ENCODE results near the gene SEC62. TPM values are rescaled to one million over a fixed set of nuclear protein-coding genes. Genes with fewer than 3 reads are reported as not detected.

SEC62 gene
- polyA plus RNA-seq, 1 donor from 2014 or later: 41.9 TPM

DNA sequence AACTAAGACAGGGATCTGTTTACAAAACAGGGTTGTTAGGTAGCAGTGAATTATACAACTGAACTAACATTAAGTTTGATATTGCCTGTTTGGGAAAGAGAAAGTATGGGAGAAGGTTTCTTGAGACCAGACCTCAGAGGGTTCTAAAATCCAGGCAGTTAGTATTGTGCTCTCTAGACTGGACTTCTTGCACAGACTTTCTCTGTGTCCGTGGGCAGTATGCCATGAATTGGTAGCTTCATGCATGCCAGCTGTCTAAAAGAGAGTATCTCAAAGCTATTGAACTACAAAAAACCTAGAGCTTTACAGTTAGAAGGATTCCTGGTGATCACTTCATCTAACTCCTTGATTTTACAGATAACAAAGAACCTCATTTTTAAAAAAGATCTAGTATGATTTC is 42.8 kb upstream of the SEC62 start:
- H2AFZ ChIP-seq (ENCODE audit: low read depth, low read length): no peak overlapping the region
- H3K9ac ChIP-seq (ENCODE audit: low read length): no peak overlapping the region
- no peak for TF ChIP-seq SMC3 (conservative IDR thresholded peaks at IDR 0.05; ENCODE audit: poor library complexity)
- no peak for TF ChIP-seq RAD21 (conservative IDR thresholded peaks at IDR 0.05)
- TF ChIP-seq, protein P1, sequence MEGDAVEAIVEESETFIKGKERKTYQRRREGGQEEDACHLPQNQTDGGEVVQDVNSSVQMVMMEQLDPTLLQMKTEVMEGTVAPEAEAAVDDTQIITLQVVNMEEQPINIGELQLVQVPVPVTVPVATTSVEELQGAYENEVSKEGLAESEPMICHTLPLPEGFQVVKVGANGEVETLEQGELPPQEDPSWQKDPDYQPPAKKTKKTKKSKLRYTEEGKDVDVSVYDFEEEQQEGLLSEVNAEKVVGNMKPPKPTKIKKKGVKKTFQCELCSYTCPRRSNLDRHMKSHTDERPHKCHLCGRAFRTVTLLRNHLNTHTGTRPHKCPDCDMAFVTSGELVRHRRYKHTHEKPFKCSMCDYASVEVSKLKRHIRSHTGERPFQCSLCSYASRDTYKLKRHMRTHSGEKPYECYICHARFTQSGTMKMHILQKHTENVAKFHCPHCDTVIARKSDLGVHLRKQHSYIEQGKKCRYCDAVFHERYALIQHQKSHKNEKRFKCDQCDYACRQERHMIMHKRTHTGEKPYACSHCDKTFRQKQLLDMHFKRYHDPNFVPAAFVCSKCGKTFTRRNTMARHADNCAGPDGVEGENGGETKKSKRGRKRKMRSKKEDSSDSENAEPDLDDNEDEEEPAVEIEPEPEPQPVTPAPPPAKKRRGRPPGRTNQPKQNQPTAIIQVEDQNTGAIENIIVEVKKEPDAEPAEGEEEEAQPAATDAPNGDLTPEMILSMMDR (IDR thresholded peaks at IDR 0.05; ENCODE audit: poor library complexity, severe bottlenecking): no peak
- TF ChIP-seq MXI1 (conservative IDR thresholded peaks at IDR 0.05; ENCODE audit: poor library complexity, severe bottlenecking): no peak
- TF ChIP-seq EZH2 (IDR thresholded peaks at IDR 0.05; ENCODE audit: borderline replicate concordance, insufficient read depth, low read length, poor library complexity, severe bottlenecking): no peak
- no peak for TF ChIP-seq POLR2AphosphoS5 (IDR thresholded peaks at IDR 0.05)
- no peak for TF ChIP-seq TAF1 (IDR thresholded peaks at IDR 0.05; ENCODE audit: low read depth)
- TF ChIP-seq, protein P2, sequence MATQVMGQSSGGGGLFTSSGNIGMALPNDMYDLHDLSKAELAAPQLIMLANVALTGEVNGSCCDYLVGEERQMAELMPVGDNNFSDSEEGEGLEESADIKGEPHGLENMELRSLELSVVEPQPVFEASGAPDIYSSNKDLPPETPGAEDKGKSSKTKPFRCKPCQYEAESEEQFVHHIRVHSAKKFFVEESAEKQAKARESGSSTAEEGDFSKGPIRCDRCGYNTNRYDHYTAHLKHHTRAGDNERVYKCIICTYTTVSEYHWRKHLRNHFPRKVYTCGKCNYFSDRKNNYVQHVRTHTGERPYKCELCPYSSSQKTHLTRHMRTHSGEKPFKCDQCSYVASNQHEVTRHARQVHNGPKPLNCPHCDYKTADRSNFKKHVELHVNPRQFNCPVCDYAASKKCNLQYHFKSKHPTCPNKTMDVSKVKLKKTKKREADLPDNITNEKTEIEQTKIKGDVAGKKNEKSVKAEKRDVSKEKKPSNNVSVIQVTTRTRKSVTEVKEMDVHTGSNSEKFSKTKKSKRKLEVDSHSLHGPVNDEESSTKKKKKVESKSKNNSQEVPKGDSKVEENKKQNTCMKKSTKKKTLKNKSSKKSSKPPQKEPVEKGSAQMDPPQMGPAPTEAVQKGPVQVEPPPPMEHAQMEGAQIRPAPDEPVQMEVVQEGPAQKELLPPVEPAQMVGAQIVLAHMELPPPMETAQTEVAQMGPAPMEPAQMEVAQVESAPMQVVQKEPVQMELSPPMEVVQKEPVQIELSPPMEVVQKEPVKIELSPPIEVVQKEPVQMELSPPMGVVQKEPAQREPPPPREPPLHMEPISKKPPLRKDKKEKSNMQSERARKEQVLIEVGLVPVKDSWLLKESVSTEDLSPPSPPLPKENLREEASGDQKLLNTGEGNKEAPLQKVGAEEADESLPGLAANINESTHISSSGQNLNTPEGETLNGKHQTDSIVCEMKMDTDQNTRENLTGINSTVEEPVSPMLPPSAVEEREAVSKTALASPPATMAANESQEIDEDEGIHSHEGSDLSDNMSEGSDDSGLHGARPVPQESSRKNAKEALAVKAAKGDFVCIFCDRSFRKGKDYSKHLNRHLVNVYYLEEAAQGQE (IDR thresholded peaks at IDR 0.05; ENCODE audit: borderline replicate concordance): no peak
- no peak for TF ChIP-seq EP300 (conservative IDR thresholded peaks at IDR 0.05; ENCODE audit: poor library complexity, severe bottlenecking)
- H4K20me1 ChIP-seq (ENCODE audit: insufficient read depth): no peaks in the 10 kb centered on the region
- H3K27me3 ChIP-seq (ENCODE audit: insufficient read depth, low read depth, low read length): no peaks in the 10 kb centered on the region
- H3K79me2 ChIP-seq (replicated peaks; ENCODE audit: insufficient read depth, low read length): no peaks in the 10 kb centered on the region
- no peak overlapping the region for H3K27ac ChIP-seq (ENCODE audit: low read length)
- no peaks in the 10 kb centered on the region for H3K9me3 ChIP-seq (ENCODE audit: low read length)
- H3K9me2 ChIP-seq (ENCODE audit: insufficient read depth, low read length): no peaks in the 10 kb centered on the region
- no peaks in the 10 kb centered on the region for H3F3A ChIP-seq (ENCODE audit: insufficient read depth, low read length, poor library complexity, severe bottlenecking)
- H3K36me3 ChIP-seq (ENCODE audit: insufficient read depth, low read length): no peaks in the 10 kb centered on the region
- H3K4me3 ChIP-seq (ENCODE audit: low read length): no peak overlapping the region
- no peak overlapping the region for H3K4me2 ChIP-seq (ENCODE audit: low read length)

DNA sequence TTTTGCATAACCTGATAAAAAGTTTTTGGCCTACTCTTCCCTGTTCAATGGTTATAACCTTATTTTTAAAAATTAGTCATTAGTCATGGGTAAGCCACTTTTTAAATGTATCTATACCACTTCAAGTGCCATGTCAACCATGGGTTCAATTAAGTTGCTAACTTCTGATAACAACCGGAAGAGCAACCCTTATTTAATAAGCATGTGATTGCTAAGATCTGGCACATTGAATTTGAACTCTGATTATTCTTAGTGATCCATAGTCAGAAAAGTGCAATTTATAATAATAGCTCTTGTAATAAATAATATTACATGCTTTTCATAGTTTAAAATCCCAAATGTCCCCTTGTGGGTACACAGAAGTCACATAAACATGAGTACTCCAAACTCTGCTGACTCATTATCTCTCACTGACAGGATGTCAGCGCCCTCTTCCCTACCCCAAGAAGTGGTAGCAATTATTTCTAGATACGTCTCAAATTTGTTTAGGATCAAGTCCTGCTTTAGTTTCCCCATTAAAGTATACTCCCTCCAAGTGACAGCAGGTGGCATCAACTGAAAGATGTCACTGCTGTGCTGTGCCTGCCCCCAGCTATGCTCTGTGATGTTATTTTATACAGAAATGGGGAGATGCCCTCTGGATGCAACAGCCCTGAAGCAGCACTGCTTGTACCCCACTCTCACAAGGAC is 36.6 kb upstream of the SEC62 start:
- TF ChIP-seq SMC3 (conservative IDR thresholded peaks at IDR 0.05; ENCODE audit: poor library complexity): no peak
- TF ChIP-seq TAF1 (IDR thresholded peaks at IDR 0.05; ENCODE audit: low read depth): no peak
- no peak for TF ChIP-seq MXI1 (conservative IDR thresholded peaks at IDR 0.05; ENCODE audit: poor library complexity, severe bottlenecking)
- TF ChIP-seq EZH2 (IDR thresholded peaks at IDR 0.05; ENCODE audit: borderline replicate concordance, insufficient read depth, low read length, poor library complexity, severe bottlenecking): no peak
- TF ChIP-seq, protein P2 (IDR thresholded peaks at IDR 0.05; ENCODE audit: borderline replicate concordance): no peak
- no peak for TF ChIP-seq POLR2AphosphoS5 (IDR thresholded peaks at IDR 0.05)
- TF ChIP-seq, protein P1 (IDR thresholded peaks at IDR 0.05; ENCODE audit: poor library complexity, severe bottlenecking): no peak
- no peak for TF ChIP-seq EP300 (conservative IDR thresholded peaks at IDR 0.05; ENCODE audit: poor library complexity, severe bottlenecking)
- TF ChIP-seq RAD21 (conservative IDR thresholded peaks at IDR 0.05): no peak
- H3K4me3 ChIP-seq (ENCODE audit: low read length): no peak overlapping the region
- no peak overlapping the region for H2AFZ ChIP-seq (ENCODE audit: low read depth, low read length)
- no peaks in the 10 kb centered on the region for H3K79me2 ChIP-seq (replicated peaks; ENCODE audit: insufficient read depth, low read length)
- H3K9me3 ChIP-seq (ENCODE audit: low read length): no peaks in the 10 kb centered on the region
- H3K4me2 ChIP-seq (ENCODE audit: low read length): no peak overlapping the region
- H3F3A ChIP-seq (ENCODE audit: insufficient read depth, low read length, poor library complexity, severe bottlenecking): no peaks in the 10 kb centered on the region
- no peaks in the 10 kb centered on the region for H4K20me1 ChIP-seq (ENCODE audit: insufficient read depth)
- no peaks in the 10 kb centered on the region for H3K27me3 ChIP-seq (ENCODE audit: insufficient read depth, low read depth, low read length)
- no peaks in the 10 kb centered on the region for H3K36me3 ChIP-seq (ENCODE audit: insufficient read depth, low read length)
- no peak overlapping the region for H3K9ac ChIP-seq (ENCODE audit: low read length)
- no peaks in the 10 kb centered on the region for H3K9me2 ChIP-seq (ENCODE audit: insufficient read depth, low read length)
- H3K27ac ChIP-seq (ENCODE audit: low read length): no peak overlapping the region

Data from neural cell (in vitro differentiated cells).